Hippocampal formation (tissue), 2 donors: ENCODE data around the gene LY6G5C.

ENCODE experiments used
- DNase-seq, 2 donors: peaks; one replicate each; lab custom pipeline; 2025; lab: John Stamatoyannopoulos, UW

The LY6G5C gene

GRCh38 chr6:31639449-31639861, 41.4 kb downstream of the LY6G5C start:
- no peak for DNase-seq

- DNase-seq = no peak
Measured at GRCh38 chr6:31639043-31639442, 41.8 kb downstream of the LY6G5C start.

GRCh38 chr6:31636698-31637596, 43.9 kb downstream of the LY6G5C start:
- DNase-seq = no peak

- no peak for DNase-seq
Measured at GRCh38 chr6:31634969-31635575, 45.8 kb downstream of the LY6G5C start.

- DNase-seq = no peak
Measured at GRCh38 chr6:31634131-31634530, 46.7 kb downstream of the LY6G5C start.

GRCh38 chr6:31633447-31633846, 47.4 kb downstream of the LY6G5C start:
- DNase-seq = no peak

GRCh38 chr6:31632279-31632946, 48.5 kb downstream of the LY6G5C start:
- no peak for DNase-seq

- DNase-seq = no peak
Measured at GRCh38 chr6:31631681-31632278, 49.1 kb downstream of the LY6G5C start.

- DNase-seq = no peak
Measured at GRCh38 chr6:31631209-31631608, 49.7 kb downstream of the LY6G5C start.

GRCh38 chr6:31630177-31630934, 50.5 kb downstream of the LY6G5C start:
- DNase-seq = no peak

GRCh38 chr6:31629014-31629413, 51.9 kb downstream of the LY6G5C start:
- no peak for DNase-seq

GRCh38 chr6:31627690-31628287, 53.1 kb downstream of the LY6G5C start:
- no peak for DNase-seq

- no peak for DNase-seq
Measured at GRCh38 chr6:31626952-31627351, 53.9 kb downstream of the LY6G5C start.
